ENCODE results near the gene FCGR2B. TPM values are rescaled to one million over a fixed set of nuclear protein-coding genes. Genes with fewer than 3 reads are reported as not detected.
"Not testable (repeated sequence)": the region's sequence is repeated elsewhere in the genome, so short reads cannot be mapped to it uniquely, and the experiment has no call there.

FCGR2B gene
- total and polyA plus RNA-seq, 2 donors (not counting 1 experiment from before 2014, with no cell fraction given): 144 to 282 TPM

GRCh38 chr1:161658524-161658923, 4.4 kb upstream of the FCGR2B start:
- H3K4me1 Mint-ChIP-seq; H3K27me3 Mint-ChIP-seq; H3K9ac ChIP-seq (ENCODE audit: low read length); H3K27me3 ChIP-seq (replicated peaks in 1 of 4; ENCODE audit: control extremely low read depth in 1 of 4, control insufficient read depth in 3 of 4, insufficient read depth in 4 of 4, low read length in 3 of 4); H3K4me1 ChIP-seq (ENCODE audit: control insufficient read depth in 2 of 2, insufficient read depth in 2 of 2, low read length in 2 of 2); H3K4me3 Mint-ChIP-seq; H3K9me3 ChIP-seq (ENCODE audit: control extremely low read depth in 1 of 3, control insufficient read depth in 2 of 3, insufficient read depth in 1 of 3, low read length in 2 of 3); H2AFZ ChIP-seq (ENCODE audit: insufficient read depth, low read depth, low read length, poor library complexity, severe bottlenecking); DNase-seq; POLR2A ChIA-PET; H3K79me2 ChIP-seq (ENCODE audit: control insufficient read depth, insufficient read depth, low read length); H3K4me2 ChIP-seq (replicated peaks; ENCODE audit: low read depth, low read length, poor library complexity, severe bottlenecking); H3K4me3 ChIP-seq (ENCODE audit: control extremely low read depth in 1 of 5, extremely low read depth in 1 of 5, insufficient read depth in 1 of 5, low read depth in 2 of 5, low read length in 4 of 5); intact Hi-C loops (cut with micrococcal nuclease); H3K27ac Mint-ChIP-seq; H3K9me3 Mint-ChIP-seq (ENCODE audit: insufficient read depth); H4K20me1 ChIP-seq (ENCODE audit: control insufficient read depth, insufficient read depth, low read length, poor library complexity, severe bottlenecking); H3K27ac ChIP-seq (ENCODE audit: low read length in 2 of 2); CTCF ChIA-PET; H3K36me3 ChIP-seq (replicated peaks in 1 of 2; ENCODE audit: control extremely low read depth in 1 of 2, control insufficient read depth in 1 of 2, extremely low read depth in 1 of 2, insufficient read depth in 2 of 2, low read length in 1 of 2): not testable (repeated sequence)
- ATAC-seq (ENCODE audit: low read depth): peak; percentile 35

- H3K4me1 Mint-ChIP-seq; H3K27ac Mint-ChIP-seq; H3K27ac ChIP-seq (ENCODE audit: low read length in 2 of 2); H3K9me3 ChIP-seq (ENCODE audit: control extremely low read depth in 1 of 3, control insufficient read depth in 2 of 3, insufficient read depth in 1 of 3, low read length in 2 of 3); H3K9me3 Mint-ChIP-seq (ENCODE audit: insufficient read depth); H3K27me3 Mint-ChIP-seq; H3K27me3 ChIP-seq (replicated peaks in 1 of 4; ENCODE audit: control extremely low read depth in 1 of 4, control insufficient read depth in 3 of 4, insufficient read depth in 4 of 4, low read length in 3 of 4); H4K20me1 ChIP-seq (ENCODE audit: control insufficient read depth, insufficient read depth, low read length, poor library complexity, severe bottlenecking); H3K79me2 ChIP-seq (ENCODE audit: control insufficient read depth, insufficient read depth, low read length); H3K4me3 Mint-ChIP-seq; H2AFZ ChIP-seq (ENCODE audit: insufficient read depth, low read depth, low read length, poor library complexity, severe bottlenecking); POLR2A ChIA-PET; intact Hi-C loops (cut with micrococcal nuclease); DNase-seq; H3K36me3 ChIP-seq (replicated peaks in 1 of 2; ENCODE audit: control extremely low read depth in 1 of 2, control insufficient read depth in 1 of 2, extremely low read depth in 1 of 2, insufficient read depth in 2 of 2, low read length in 1 of 2); H3K4me2 ChIP-seq (replicated peaks; ENCODE audit: low read depth, low read length, poor library complexity, severe bottlenecking); H3K4me1 ChIP-seq (ENCODE audit: control insufficient read depth in 2 of 2, insufficient read depth in 2 of 2, low read length in 2 of 2); H3K9ac ChIP-seq (ENCODE audit: low read length); CTCF ChIA-PET; H3K4me3 ChIP-seq (ENCODE audit: control extremely low read depth in 1 of 5, extremely low read depth in 1 of 5, insufficient read depth in 1 of 5, low read depth in 2 of 5, low read length in 4 of 5): not testable (repeated sequence)
- ATAC-seq (ENCODE audit: low read depth): peak; percentile 35
- WGBS (ENCODE audit: insufficient coverage): no CpG with 5 or more reads among the region's 9 CpGs
These were observed 1.2 kb upstream of the FCGR2B start for GRCh38 chr1:161661660-161662311.

- not testable (repeated sequence) for H3K27me3 Mint-ChIP-seq
These were observed 626 bp downstream of the FCGR2B start for GRCh38 chr1:161663569-161663968.

DNA sequence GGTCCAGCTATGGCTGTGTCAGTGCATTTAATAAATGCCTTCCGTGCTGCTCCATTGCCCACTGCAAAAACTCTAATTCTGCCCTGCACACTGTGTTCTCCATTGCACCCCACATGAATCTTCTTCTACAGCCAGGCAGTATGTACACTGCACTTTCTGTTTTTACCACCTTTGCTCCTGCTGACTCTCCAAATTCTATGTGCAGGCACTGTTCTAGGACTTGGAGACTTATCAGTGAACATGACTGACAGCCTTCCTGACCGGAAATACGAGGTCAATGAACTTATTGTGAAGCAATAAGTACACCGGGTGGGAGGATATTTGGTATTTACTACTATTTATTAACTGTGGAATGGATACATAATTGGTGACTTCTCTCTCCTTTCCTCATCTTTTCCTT, 1.7 kb downstream of the FCGR2B start:
- H3K27ac Mint-ChIP-seq; H3K9me3 ChIP-seq (ENCODE audit: control extremely low read depth in 1 of 3, control insufficient read depth in 2 of 3, insufficient read depth in 1 of 3, low read length in 2 of 3); H3K79me2 ChIP-seq (ENCODE audit: control insufficient read depth, insufficient read depth, low read length); H3K4me2 ChIP-seq (replicated peaks; ENCODE audit: low read depth, low read length, poor library complexity, severe bottlenecking); H3K27me3 Mint-ChIP-seq; H3K4me3 ChIP-seq (ENCODE audit: control extremely low read depth in 1 of 5, extremely low read depth in 1 of 5, insufficient read depth in 1 of 5, low read depth in 2 of 5, low read length in 4 of 5); H3K27ac ChIP-seq (ENCODE audit: low read length in 2 of 2); H4K20me1 ChIP-seq (ENCODE audit: control insufficient read depth, insufficient read depth, low read length, poor library complexity, severe bottlenecking); intact Hi-C loops (cut with micrococcal nuclease); H3K27me3 ChIP-seq (replicated peaks in 1 of 4; ENCODE audit: control extremely low read depth in 1 of 4, control insufficient read depth in 3 of 4, insufficient read depth in 4 of 4, low read length in 3 of 4); H3K36me3 ChIP-seq (replicated peaks in 1 of 2; ENCODE audit: control extremely low read depth in 1 of 2, control insufficient read depth in 1 of 2, extremely low read depth in 1 of 2, insufficient read depth in 2 of 2, low read length in 1 of 2); H3K4me1 ChIP-seq (ENCODE audit: control insufficient read depth in 2 of 2, insufficient read depth in 2 of 2, low read length in 2 of 2); H2AFZ ChIP-seq (ENCODE audit: insufficient read depth, low read depth, low read length, poor library complexity, severe bottlenecking); CTCF ChIA-PET; DNase-seq; H3K9ac ChIP-seq (ENCODE audit: low read length); H3K9me3 Mint-ChIP-seq (ENCODE audit: insufficient read depth); ATAC-seq (ENCODE audit: low read depth); H3K4me3 Mint-ChIP-seq; H3K4me1 Mint-ChIP-seq; POLR2A ChIA-PET: not testable (repeated sequence)
- WGBS (ENCODE audit: insufficient coverage): no CpG with 5 or more reads among the region's 4 CpGs

More at GRCh38 chr1:161663569-161663968, 626 bp downstream of the FCGR2B start:
- POLR2A ChIA-PET; H3K27me3 ChIP-seq (replicated peaks in 1 of 4; ENCODE audit: control extremely low read depth in 1 of 4, control insufficient read depth in 3 of 4, insufficient read depth in 4 of 4, low read length in 3 of 4); H3K27ac Mint-ChIP-seq; intact Hi-C loops (cut with micrococcal nuclease); H3K9me3 Mint-ChIP-seq (ENCODE audit: insufficient read depth); H3K4me1 Mint-ChIP-seq; H3K4me2 ChIP-seq (replicated peaks; ENCODE audit: low read depth, low read length, poor library complexity, severe bottlenecking); CTCF ChIA-PET; H3K9ac ChIP-seq (ENCODE audit: low read length); H3K27ac ChIP-seq (ENCODE audit: low read length in 2 of 2); H3K36me3 ChIP-seq (replicated peaks in 1 of 2; ENCODE audit: control extremely low read depth in 1 of 2, control insufficient read depth in 1 of 2, extremely low read depth in 1 of 2, insufficient read depth in 2 of 2, low read length in 1 of 2); H4K20me1 ChIP-seq (ENCODE audit: control insufficient read depth, insufficient read depth, low read length, poor library complexity, severe bottlenecking); H3K79me2 ChIP-seq (ENCODE audit: control insufficient read depth, insufficient read depth, low read length); DNase-seq; H3K9me3 ChIP-seq (ENCODE audit: control extremely low read depth in 1 of 3, control insufficient read depth in 2 of 3, insufficient read depth in 1 of 3, low read length in 2 of 3); H3K4me1 ChIP-seq (ENCODE audit: control insufficient read depth in 2 of 2, insufficient read depth in 2 of 2, low read length in 2 of 2); H2AFZ ChIP-seq (ENCODE audit: insufficient read depth, low read depth, low read length, poor library complexity, severe bottlenecking): not testable (repeated sequence)
- H3K4me3 Mint-ChIP-seq: peak overlapping the region; percentile 53
- WGBS (ENCODE audit: insufficient coverage): no CpG with 5 or more reads among the region's 1 CpG
- ATAC-seq (ENCODE audit: low read depth): peak; percentile 15
- peak overlapping the region in 2 of 5 experiments; percentile 30 to 43 for H3K4me3 ChIP-seq (ENCODE audit: control extremely low read depth in 1 of 5, extremely low read depth in 1 of 5, insufficient read depth in 1 of 5, low read depth in 2 of 5, low read length in 4 of 5)

All from B cell (primary cell).